HG02943 (cell line): Measurements from ENCODE around the gene ARID1B.
A peak's percentile ranks its signal among the peaks of the same experiment; 100 is the strongest.

Source experiments
- ATAC-seq: cut with Tn5 transposase; IDR thresholded peaks from one replicate; pipeline ENCODE4 v1.9.1; 2021; ENCODE audit warnings: mild to moderate bottlenecking, low read depth, moderate library complexity; ENCODE audit not compliant: unreplicated experiment

The ARID1B gene

DNA sequence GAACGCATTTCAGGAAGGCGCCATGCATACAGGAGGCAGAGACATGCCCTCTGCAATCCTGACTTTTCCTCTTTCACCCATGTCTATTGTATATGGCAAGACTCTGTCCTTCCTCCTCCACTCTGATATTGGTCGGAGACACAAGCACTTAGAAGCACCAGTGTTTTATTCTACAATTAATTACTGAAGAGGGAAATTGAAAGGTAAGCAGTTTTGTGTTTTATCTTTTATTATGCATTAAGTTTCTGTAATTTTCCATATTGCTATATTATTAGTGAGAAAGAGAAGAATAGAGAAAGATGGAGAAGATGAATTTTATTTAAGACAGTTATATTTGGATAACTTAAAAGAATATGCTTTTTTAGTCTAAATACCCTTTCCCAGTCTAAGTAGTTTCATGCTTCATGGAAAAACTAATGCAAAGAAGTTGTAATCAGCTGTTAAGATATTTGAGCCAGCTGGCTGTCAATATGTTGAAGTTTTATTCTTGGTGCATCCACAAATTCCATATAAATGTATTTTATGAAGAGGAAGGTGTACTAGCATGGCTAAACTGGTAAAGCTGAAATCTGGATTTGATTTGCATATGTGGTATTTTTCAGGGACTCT lies 13.6 kb downstream of the ARID1B start:
- ATAC-seq = no peak

DNA sequence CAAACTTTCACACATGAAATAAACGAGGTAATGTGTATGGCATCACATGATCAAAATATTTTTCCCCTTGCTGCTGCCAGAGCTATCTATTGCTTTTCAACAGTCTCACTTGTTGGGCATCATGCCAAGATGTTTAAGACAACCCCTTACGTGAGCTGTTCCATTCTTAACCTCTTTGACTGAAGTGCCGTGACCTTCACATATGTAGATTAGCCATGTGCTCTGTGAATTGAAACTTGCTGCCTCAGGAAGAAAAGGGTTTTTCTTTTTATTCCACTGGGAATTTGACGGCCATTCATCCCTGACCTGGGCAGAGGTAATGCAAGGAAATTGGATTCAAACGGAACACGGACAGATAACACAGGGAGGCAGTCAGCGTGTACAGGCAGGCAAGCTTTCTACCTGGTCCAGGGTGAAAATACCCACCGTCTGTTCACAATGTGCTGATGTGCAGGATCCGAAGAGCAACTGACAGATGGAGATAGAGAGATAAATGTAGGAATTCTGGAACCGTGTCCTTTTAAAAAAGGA lies 14.2 kb downstream of the ARID1B start:
- no peak for ATAC-seq

DNA sequence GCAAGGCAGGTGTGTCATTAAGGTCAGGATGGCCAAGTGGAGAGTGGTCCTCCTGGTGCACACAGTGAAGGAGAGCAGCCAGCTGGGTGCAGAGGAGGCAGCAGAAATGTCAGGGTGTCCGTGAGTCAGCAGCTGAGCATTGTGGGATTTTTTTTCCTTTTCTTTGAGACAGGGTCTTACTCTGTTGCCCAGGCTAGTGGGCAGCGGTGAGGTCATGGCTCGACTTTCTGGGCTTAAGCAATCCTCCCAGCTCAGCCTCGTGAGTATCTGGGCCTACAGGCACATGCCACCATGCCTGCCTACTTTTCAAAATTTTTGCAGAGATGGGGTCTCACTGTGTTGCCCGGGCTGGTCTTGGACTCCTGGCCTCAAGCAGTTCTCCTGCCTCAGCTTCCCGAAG lies 16.0 kb downstream of the ARID1B start:
- no peak for ATAC-seq

DNA sequence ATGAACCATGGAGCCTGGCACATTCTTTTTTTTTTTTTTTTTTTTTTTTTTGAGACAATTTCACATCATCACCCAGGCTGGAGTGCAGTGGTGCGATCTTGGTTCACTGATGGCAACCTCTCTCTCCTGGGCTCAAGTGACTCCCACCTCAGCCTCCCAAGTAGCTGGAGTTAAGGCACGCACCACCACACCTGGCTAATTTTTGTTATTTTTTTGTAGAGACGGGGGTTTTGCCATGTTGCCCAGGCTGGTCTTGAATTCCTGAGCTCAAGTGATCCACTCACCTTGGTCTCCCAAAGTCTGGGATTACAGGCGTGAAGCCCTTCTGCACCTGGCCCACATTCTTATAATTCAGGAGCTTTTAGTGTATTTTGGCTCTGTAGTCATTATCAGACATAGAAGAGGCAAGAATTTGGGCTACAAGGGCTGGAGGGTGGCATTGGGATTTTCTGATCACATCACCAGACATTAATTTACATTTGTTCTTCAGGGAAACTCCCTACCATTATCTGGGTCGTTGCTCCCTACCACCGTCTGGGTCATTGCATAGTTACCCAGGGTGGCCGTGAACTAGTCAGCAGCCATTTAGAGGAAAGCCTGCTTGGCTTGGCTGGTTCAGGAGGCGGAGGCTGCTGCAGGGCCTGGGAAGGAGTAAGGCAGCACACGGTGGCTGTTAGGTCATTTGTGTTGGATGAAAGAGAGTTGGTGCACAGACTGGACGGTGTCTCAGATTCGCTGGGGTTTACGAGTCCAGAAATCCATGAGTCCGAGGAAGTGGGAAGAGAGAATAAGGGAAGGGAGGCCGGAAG lies 17.6 kb downstream of the ARID1B start:
- no peak for ATAC-seq

DNA sequence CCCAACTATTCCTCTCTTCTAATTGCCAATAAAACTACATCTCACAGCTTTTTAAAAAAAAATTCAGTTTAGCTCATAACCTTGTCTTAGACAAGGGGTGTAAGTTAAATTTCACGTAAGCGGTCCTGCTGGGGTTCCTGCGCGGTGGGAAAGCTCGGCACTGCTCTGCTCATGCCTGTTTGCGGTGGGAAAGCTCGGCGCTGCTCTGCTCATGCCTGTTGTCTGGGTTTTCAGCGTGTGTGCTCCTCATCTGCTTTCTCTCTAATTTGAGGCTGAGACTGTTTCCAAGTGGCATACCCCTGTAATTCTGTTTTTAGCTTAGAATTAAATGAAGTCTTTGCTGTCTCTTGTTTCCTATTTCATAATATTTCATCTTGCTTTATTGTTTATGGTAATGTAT lies 18.6 kb downstream of the ARID1B start:
- no peak for ATAC-seq

GRCh38 chr6:156796627-156797026 lies 19.4 kb downstream of the ARID1B start:
- ATAC-seq = no peak

GRCh38 chr6:156797901-156798735 lies 20.9 kb downstream of the ARID1B start:
- no peak for ATAC-seq

DNA sequence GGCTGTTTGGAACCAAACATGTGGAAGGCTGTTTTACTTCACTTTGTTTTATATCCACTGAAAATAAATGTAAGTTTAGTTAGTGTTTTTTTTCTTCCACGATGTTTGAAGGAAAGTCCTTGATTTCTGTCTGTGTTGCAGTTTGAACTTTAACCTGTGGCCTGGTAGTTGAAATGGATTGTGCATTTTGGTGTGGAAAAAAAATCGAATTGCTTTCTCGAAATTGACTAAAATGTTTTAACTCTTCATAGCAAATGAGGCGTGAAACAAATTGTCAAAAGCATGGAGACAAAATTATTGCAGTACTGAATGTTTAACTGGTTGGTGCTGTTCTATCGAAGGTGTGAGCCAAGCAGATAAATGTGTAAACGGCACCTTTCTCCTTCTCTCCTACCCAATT lies 24.5 kb downstream of the ARID1B start:
- no peak for ATAC-seq

- no peak for ATAC-seq
These were observed 26.2 kb downstream of the ARID1B start for GRCh38 chr6:156803353-156803752.

DNA sequence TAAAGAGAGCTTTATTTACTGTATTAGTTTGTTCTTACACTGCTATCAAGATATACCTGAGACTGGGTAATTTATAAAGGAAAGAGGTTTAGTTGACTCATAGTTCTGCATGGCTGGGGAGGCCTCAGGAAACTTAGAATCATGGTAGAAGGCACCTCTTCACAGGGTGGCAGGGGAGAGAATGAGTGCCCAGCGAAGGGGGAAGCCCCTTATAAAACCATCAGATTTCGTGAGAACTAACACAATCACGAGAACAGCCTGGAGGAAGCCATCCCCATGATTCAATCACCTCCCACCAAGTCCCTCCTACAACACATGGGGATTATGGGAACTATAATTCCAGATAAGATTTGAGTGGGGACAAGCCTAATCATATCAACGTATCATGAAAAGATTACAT lies 27.2 kb downstream of the ARID1B start:
- no peak for ATAC-seq

- ATAC-seq = no peak
These were observed 29.0 kb downstream of the ARID1B start for GRCh38 chr6:156806155-156806554.

- no peak for ATAC-seq
These were observed 29.9 kb downstream of the ARID1B start for GRCh38 chr6:156807028-156807427.

- ATAC-seq = no peak
These were observed 30.6 kb downstream of the ARID1B start for GRCh38 chr6:156807795-156808194.

GRCh38 chr6:156808287-156808686 lies 31.1 kb downstream of the ARID1B start:
- no peak for ATAC-seq

- ATAC-seq = peak; percentile 64
These were observed 31.9 kb downstream of the ARID1B start for GRCh38 chr6:156809034-156809433.

- no peak for ATAC-seq
These were observed 32.4 kb downstream of the ARID1B start for GRCh38 chr6:156809446-156810178.

DNA sequence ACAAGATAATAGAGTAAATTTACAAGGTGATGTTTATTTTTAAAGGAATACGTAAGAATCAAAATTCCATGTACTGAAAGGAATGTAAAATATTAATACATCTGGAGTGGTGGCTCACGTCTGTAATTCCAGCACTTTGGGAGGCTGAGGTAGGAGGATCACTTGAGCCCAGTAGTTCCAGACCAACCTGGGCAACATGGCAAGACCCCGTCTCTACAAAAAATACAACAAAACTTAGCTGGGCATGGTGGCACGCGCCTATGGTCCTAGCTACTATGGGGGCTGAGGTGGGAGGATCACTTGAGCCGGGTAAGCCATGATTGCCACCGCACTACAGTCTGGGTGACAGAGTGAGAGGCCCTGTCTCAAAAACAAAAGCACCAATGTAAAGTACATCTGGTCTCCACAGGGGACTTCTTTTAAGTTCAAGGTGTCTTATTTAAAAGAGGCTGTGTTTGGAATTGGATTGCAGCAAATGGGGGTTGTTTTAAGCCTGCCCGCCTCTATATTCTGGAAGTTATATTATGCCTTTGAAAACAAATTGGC lies 36.9 kb downstream of the ARID1B start:
- no peak for ATAC-seq

GRCh38 chr6:156816505-156816904 lies 39.3 kb downstream of the ARID1B start:
- no peak for ATAC-seq

GRCh38 chr6:156820089-156820798 lies 43.1 kb downstream of the ARID1B start:
- ATAC-seq = no peak

DNA sequence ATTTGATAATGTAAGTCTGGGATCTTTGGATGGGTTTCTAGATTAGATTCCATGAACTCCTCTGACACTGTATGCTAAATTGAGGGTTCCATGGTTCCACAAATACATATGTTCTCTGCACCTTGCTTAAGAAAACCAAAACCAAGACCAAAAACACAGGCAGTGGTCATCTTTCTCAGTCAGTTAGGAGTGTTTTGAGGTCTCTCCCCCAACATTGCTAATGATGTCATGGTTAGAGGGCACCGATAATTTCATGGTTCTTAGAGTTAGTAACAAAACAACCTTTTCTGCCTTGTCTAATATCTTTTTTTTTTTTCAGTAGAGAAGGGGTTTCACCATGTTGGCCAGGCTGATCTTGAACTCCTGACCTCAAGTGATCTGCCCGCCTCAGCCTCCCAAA lies 44.5 kb downstream of the ARID1B start:
- no peak for ATAC-seq
